SK-N-SH (cell line): ENCODE measurements around the gene HELB. TPM values are rescaled to one million over a fixed set of nuclear protein-coding genes. Genes with fewer than 3 reads are reported as not detected.
A peak's percentile ranks its signal among the peaks of the same experiment; 100 is the strongest.

ENCODE experiments used
- CTCF ChIA-PET: fragments of 300-600, 350-600 bp; formaldehyde crosslinking; extraction: SDS; loops from one replicate; lab custom pipeline; 2021; lab: Yijun Ruan, JAX
- POLR2A ChIA-PET: fragments of 350-600 bp; sonication (Branson Sonifier 250); formaldehyde crosslinking; extraction: SDS; loops from one replicate; lab custom pipeline; 2020; ENCODE audit warnings: antibody characterized with exemption, inconsistent platforms; lab: Yijun Ruan, JAX
- DNase-seq: peaks from one replicate; pipeline ENCODE4 v3.0.0; 2012
- H2AFZ ChIP-seq: fragments of 200-600 bp; sonication (generic); 2 replicates; pipeline ENCODE4 v1.8.1; 2016; ENCODE audit warnings: antibody characterized with exemption, mild to moderate bottlenecking, low read depth
- H3F3A ChIP-seq: fragments of 200-600 bp; sonication (generic); replicated peaks from 2 replicates; pipeline ENCODE3; 2016; ENCODE audit warnings: antibody characterized with exemption, mild to moderate bottlenecking; ENCODE audit not compliant: insufficient read depth
- H3K27ac ChIP-seq, 2 experiments: fragments of 200-500 bp in 1 of 2; fragments of 200-600 bp in 1 of 2; sonication (Bioruptor generic) in 1 of 2; sonication (generic), shearing (Covaris generic) in 1 of 2; 2 replicates each; pipeline versions ENCODE4 v1.5.1 to v1.6.1; 2014 to 2016; ENCODE audit warnings: low read depth in 2 of 2, inconsistent platforms in 1 of 2, low read length in 1 of 2, mild to moderate bottlenecking in 1 of 2, mixed read lengths in 1 of 2
- H3K27me3 ChIP-seq: fragments of 200-600 bp; sonication (generic), shearing (Covaris generic); 2 replicates; pipeline ENCODE4 v1.6.1; 2016; ENCODE audit warnings: mixed run types; ENCODE audit not compliant: insufficient read depth
- H3K36me3 ChIP-seq, 2 experiments: fragments of 200-500 bp in 1 of 2; fragments of 200-600 bp in 1 of 2; sonication (Bioruptor generic) in 1 of 2; sonication (generic) in 1 of 2; replicated peaks in 1 of 2; 2 replicates each; pipeline versions ENCODE3 to v1.5.1; 2014 to 2016; ENCODE audit warnings: low read length in 1 of 2, mild to moderate bottlenecking in 1 of 2; ENCODE audit not compliant: insufficient read depth in 2 of 2, control insufficient read depth in 1 of 2
- H3K4me1 ChIP-seq, 2 experiments: fragments of 200-500 bp in 1 of 2; fragments of 200-600 bp in 1 of 2; sonication (Bioruptor generic) in 1 of 2; sonication (generic), shearing (Covaris generic) in 1 of 2; 2 replicates each; pipeline versions ENCODE4 v1.5.1 to v1.6.1; 2014 to 2016; ENCODE audit warnings: low read depth in 1 of 2, low read length in 1 of 2, mixed run types in 1 of 2; ENCODE audit not compliant: insufficient read depth in 2 of 2, control insufficient read depth in 1 of 2
- H3K4me2 ChIP-seq: fragments of 200-600 bp; sonication (generic), shearing (Covaris generic); 2 replicates; pipeline ENCODE4 v1.6.1; 2017; ENCODE audit warnings: mixed run types
- H3K4me3 ChIP-seq, 2 experiments: fragments of 200-500 bp in 1 of 2; fragments of 200-600 bp in 1 of 2; sonication (Bioruptor generic) in 1 of 2; sonication (generic), shearing (Covaris generic) in 1 of 2; 2 replicates each; pipeline versions ENCODE4 v1.5.1 to v1.8.1; 2014 to 2016; ENCODE audit warnings: low read depth in 2 of 2, inconsistent platforms in 1 of 2, low read length in 1 of 2, mild to moderate bottlenecking in 1 of 2, mixed read lengths in 1 of 2, moderate library complexity in 1 of 2
- H3K79me2 ChIP-seq: fragments of 200-600 bp; sonication (generic); 2 replicates; pipeline ENCODE4 v1.8.1; 2017; ENCODE audit warnings: mild to moderate bottlenecking; ENCODE audit not compliant: insufficient read depth
- H3K9ac ChIP-seq: fragments of 200-600 bp; sonication (generic); 2 replicates; pipeline ENCODE4 v1.6.1; 2017; ENCODE audit warnings: mixed run types
- H3K9me2 ChIP-seq: fragments of 200-600 bp; sonication (generic); 2 replicates; pipeline ENCODE4 v1.6.1; 2017; ENCODE audit warnings: mixed run types
- H3K9me3 ChIP-seq: fragments of 200-600 bp; sonication (generic); 2 replicates; pipeline ENCODE4 v1.6.1; 2017; ENCODE audit warnings: mixed run types, mild to moderate bottlenecking, moderate library complexity
- H4K20me1 ChIP-seq: fragments of 200-600 bp; sonication (generic); 2 replicates; pipeline ENCODE4 v1.6.1; 2017; ENCODE audit warnings: mild to moderate bottlenecking, mixed run types; ENCODE audit not compliant: insufficient read depth
- CHD2 ChIP-seq: fragments of 150-350 bp; IDR thresholded peaks from 2 replicates; pipeline ENCODE4 v1.6.1; 2018; ENCODE audit warnings: low read length; ENCODE audit not compliant: partially characterized antibody
- EP300 ChIP-seq, 2 experiments: IDR thresholded peaks; 2 replicates each; pipeline versions ENCODE4 v1.4.0 to v1.6.1; 2012; ENCODE audit warnings: borderline replicate concordance in 1 of 2, low read depth in 1 of 2, low read length in 1 of 2
- GABPA ChIP-seq: IDR thresholded peaks from 2 replicates; pipeline ENCODE4 v1.4.0; 2012; ENCODE audit warnings: low read depth, mild to moderate bottlenecking
- GATA2 ChIP-seq: sonication (generic); formaldehyde crosslinking; IDR thresholded peaks from 2 replicates; pipeline ENCODE4 v1.5.0; 2020; ENCODE audit warnings: mild to moderate bottlenecking, missing genetic modification reagents
- MXI1 ChIP-seq: IDR thresholded peaks from 2 replicates; pipeline ENCODE4 v1.6.1; 2012; ENCODE audit warnings: mild to moderate bottlenecking, low read depth, low read length, improper control_type of control experiment
- RCOR1 ChIP-seq: fragments of 150-350 bp; IDR thresholded peaks from 2 replicates; pipeline ENCODE4 v1.6.1; 2017; ENCODE audit warnings: antibody characterized with exemption, low read length
- TAF1 ChIP-seq: IDR thresholded peaks from 2 replicates; pipeline ENCODE4 v1.6.1; 2012; ENCODE audit warnings: low read depth, mild to moderate bottlenecking, low read length, moderate library complexity, borderline replicate concordance
- WGBS: methylation state at CpG from one replicate; pipeline ENCODE4 v1.1.6; 2017; ENCODE audit warnings: low lambda C conversion rate; 5-methylcytosine and 5-hydroxymethylcytosine counted together
- polyA plus RNA-seq, 3 experiments: library from polyadenylated mRNA; depleted of rRNA; stranded (reverse); fragments of >200 nt; gene quantifications; 2 replicates each; pipeline ENCODE4 v1.2.3, GENCODE V29; 2012

HELB gene
- polyA plus RNA-seq, 1 of the 3 experiments (the other 2 are of a cell fraction): 0.38 TPM

GRCh38 chr12:66365718-66366490 is 63.6 kb downstream of the HELB start:
- TF ChIP-seq TAF1: no peak
- no peaks in the 10 kb centered on the region for H3K9me2 ChIP-seq
- no peaks in the 10 kb centered on the region for H3K9me3 ChIP-seq
- H2AFZ ChIP-seq: no peak overlapping the region
- H3K27me3 ChIP-seq: no peaks in the 10 kb centered on the region
- no peak for DNase-seq
- H3F3A ChIP-seq: no peaks in the 10 kb centered on the region
- WGBS: 41% methylated on average over 3 of the region's 3 CpGs
- H3K36me3 ChIP-seq: no peaks in the 10 kb centered on the region
- no peak overlapping the region for H3K4me3 ChIP-seq
- H3K79me2 ChIP-seq: no peaks in the 10 kb centered on the region
- ChIA-PET POLR2A (no interaction called here), CTCF (interaction anchor here (0.7 to 3.4 kb wide), 3 partner anchors 14 to 129 kb away, joined by 3 to 16 read pairs (median 5); no protein-coding TSS in a partner anchor)
- H3K9ac ChIP-seq: no peak overlapping the region
- H3K27ac ChIP-seq: no peak overlapping the region
- no peak overlapping the region for H3K4me2 ChIP-seq
- H4K20me1 ChIP-seq: no peaks in the 10 kb centered on the region
- H3K4me1 ChIP-seq: peaks cover 0 to 21% of the 10 kb centered on the region in 2 experiments; a peak in 1 of 4 replicates

- CTCF ChIA-PET: interaction anchor here (1.2 to 3.4 kb wide), 4 partner anchors 15 to 41 kb away, joined by 3 to 16 read pairs (median 5); no protein-coding TSS in a partner anchor
- TF ChIP-seq MXI1 (no peak), EP300 (IDR thresholded peaks at IDR 0.05; ENCODE audit: borderline replicate concordance in 1 of 2, low read depth in 1 of 2, low read length in 1 of 2) (peak in 1 of 2 experiments; percentile 26; a peak in 1 of 4 replicates), GATA2 (peak; percentile 57; the same call in 1 of the 2 replicates)
- no peak overlapping the region; a peak in 1 of 4 replicates for H3K27ac ChIP-seq
- no peak overlapping the region for H3K9ac ChIP-seq
- no peak overlapping the region for H2AFZ ChIP-seq
- H3K9me3 ChIP-seq: no peaks in the 10 kb centered on the region
- H3K36me3 ChIP-seq: no peaks in the 10 kb centered on the region
- no peaks in the 10 kb centered on the region for H3F3A ChIP-seq
- no peak overlapping the region for H3K4me3 ChIP-seq
- no peak overlapping the region for H3K4me2 ChIP-seq
- no peaks in the 10 kb centered on the region for H3K9me2 ChIP-seq
- H4K20me1 ChIP-seq: no peaks in the 10 kb centered on the region
- no peak for DNase-seq
- peaks cover 0 to 18% of the 10 kb centered on the region in 2 experiments; a peak in 1 of 4 replicates for H3K4me1 ChIP-seq
- H3K27me3 ChIP-seq: no peaks in the 10 kb centered on the region; the same call in 1 of the 2 replicates
- POLR2A ChIA-PET: no interaction called here
- 18% methylated on average over 3 of the region's 3 CpGs for WGBS
- H3K79me2 ChIP-seq: no peaks in the 10 kb centered on the region
These were observed 64.8 kb downstream of the HELB start for GRCh38 chr12:66367015-66367667.

GRCh38 chr12:66371982-66372381 is 69.7 kb downstream of the HELB start:
- Histone ChIP-seq H3K4me2 (no peak overlapping the region), H3K9me3 (no peaks in the 10 kb centered on the region), H3K27ac (peak overlapping the region in 1 of 2 experiments; percentile 88; a peak in 2 of 4 replicates), H3K9ac (no peak overlapping the region), H3K27me3 (no peaks in the 10 kb centered on the region; the same call in 1 of the 2 replicates), H3K79me2 (no peaks in the 10 kb centered on the region), H3F3A (no peaks in the 10 kb centered on the region), H3K4me3 (peak overlapping the region in 1 of 2 experiments; percentile 24; a peak in 1 of 4 replicates), H3K36me3 (no peaks in the 10 kb centered on the region), H3K4me1 (peaks cover 0 to 24% of the 10 kb centered on the region in 2 experiments; a peak in 2 of 4 replicates), H3K9me2 (no peaks in the 10 kb centered on the region), H4K20me1 (no peaks in the 10 kb centered on the region), H2AFZ (no peak overlapping the region)
- DNase-seq: peak; percentile 63
- TF ChIP-seq CHD2: peak; percentile 63
- TF ChIP-seq GATA2: 0 out of 2 replicates have a peak, but pooled peaks have one; percentile 37
- peak; percentile 81 for TF ChIP-seq RCOR1
- TF ChIP-seq EP300 (IDR thresholded peaks at IDR 0.05; ENCODE audit: borderline replicate concordance in 1 of 2, low read depth in 1 of 2, low read length in 1 of 2): peak in 1 of 2 experiments; percentile 86; a peak in 2 of 4 replicates
- peak; percentile 41; the same call in 1 of the 2 replicates for TF ChIP-seq MXI1
- TF ChIP-seq GABPA: no peak
- ChIA-PET CTCF (interaction anchor here (1.0 to 2.7 kb wide), 5 partner anchors 9 to 37 kb away, joined by 3 to 15 read pairs (median 5); no protein-coding TSS in a partner anchor), POLR2A (no interaction called here)
- 13% methylated on average over 2 of the region's 2 CpGs for WGBS
